ENCODE results near the gene PRR5. TPM values are rescaled to one million over a fixed set of nuclear protein-coding genes. Genes with fewer than 3 reads are reported as not detected.
"Not testable (repeated sequence)": the region's sequence is repeated elsewhere in the genome, so short reads cannot be mapped to it uniquely, and the experiment has no call there.

The PRR5 gene
- total RNA-seq, 1 donor from 2014 or later = 19.7 TPM

DNA sequence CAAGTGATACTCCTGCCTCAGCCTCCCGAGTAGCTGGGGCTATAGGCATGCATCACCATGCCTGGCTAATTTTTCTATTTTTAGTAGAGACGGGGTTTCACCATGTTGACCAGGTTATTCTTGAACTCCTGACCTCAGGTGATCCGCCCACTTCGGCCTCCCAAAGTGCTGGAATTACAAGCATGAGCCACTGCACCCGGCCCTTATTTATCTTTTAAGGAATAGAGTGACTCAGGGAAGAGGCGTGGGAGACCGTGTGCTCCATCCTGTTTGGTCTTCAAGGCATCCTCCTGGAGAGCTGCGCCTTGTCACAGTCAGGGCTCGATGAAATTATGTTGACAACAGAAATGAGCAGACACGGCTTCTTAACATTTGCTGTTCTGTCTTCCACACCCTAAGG lies 37.7 kb downstream of the PRR5 start:
- not testable (repeated sequence) for H3K4me3 Mint-ChIP-seq

DNA sequence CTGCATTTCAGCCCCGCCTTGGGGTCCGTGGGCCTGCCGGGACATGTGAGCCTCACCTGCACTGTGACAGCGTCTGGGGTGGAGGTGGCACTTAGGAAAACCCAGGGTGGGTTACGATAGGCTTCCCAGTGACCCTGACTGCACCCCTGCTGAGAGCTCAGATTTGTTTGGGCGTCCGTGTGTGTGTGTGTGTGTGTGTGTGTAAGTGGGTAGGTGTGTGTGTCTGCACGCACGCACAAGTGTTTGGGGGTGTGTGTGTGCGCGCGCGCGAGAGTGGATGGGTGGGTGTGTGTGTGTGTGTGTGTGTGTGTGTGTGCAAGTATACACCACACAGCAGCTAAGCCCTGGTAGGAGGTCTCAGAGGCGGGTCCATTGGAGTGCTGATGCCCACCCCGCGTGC lies 38.3 kb downstream of the PRR5 start:
- H3K4me3 Mint-ChIP-seq = no peak overlapping the region
- no peaks in the 10 kb centered on the region for H3K9me3 Mint-ChIP-seq
- DNase-seq (ENCODE audit: low spot score) = no peak
- H3K27me3 Mint-ChIP-seq (ENCODE audit: insufficient read depth) = no peaks in the 10 kb centered on the region
- no peak overlapping the region for H3K27ac Mint-ChIP-seq
- no peaks in the 10 kb centered on the region for H3K36me3 Mint-ChIP-seq (ENCODE audit: low read depth)
- intact Hi-C loops (cut with micrococcal nuclease) = no loop called here
- no peaks in the 10 kb centered on the region for H3K4me1 Mint-ChIP-seq (ENCODE audit: low read depth)

More for the DNA sequence above, 37.7 kb downstream of the PRR5 start:
- H3K27ac Mint-ChIP-seq; H3K27me3 Mint-ChIP-seq (ENCODE audit: insufficient read depth); H3K4me1 Mint-ChIP-seq (ENCODE audit: low read depth); H3K36me3 Mint-ChIP-seq (ENCODE audit: low read depth); H3K9me3 Mint-ChIP-seq; intact Hi-C loops (cut with micrococcal nuclease); DNase-seq (ENCODE audit: low spot score): not testable (repeated sequence)

DNA sequence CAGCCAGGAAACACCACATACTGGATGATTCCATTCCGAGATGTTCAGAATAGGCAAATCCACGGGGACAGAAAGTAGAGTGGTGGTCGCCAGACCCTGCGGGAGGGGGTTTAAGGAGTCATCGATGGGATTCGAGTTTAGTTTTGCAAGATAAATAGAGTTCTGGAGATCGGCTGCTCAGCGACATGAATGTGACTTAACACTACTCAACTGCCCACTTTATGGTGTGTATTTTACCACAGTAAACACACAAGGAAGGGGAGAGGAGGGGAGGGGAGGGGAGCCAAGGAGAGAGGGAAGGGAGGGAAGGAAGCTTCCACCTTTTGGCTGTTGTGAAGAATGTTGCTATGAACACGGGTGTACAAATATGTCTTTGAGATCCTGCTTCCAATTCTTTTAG lies 39.9 kb downstream of the PRR5 start:
- H3K36me3 Mint-ChIP-seq (ENCODE audit: low read depth) = no peaks in the 10 kb centered on the region
- H3K4me1 Mint-ChIP-seq (ENCODE audit: low read depth) = no peaks in the 10 kb centered on the region
- H3K9me3 Mint-ChIP-seq = no peaks in the 10 kb centered on the region
- H3K27me3 Mint-ChIP-seq (ENCODE audit: insufficient read depth) = peaks cover 4% of the 10 kb centered on the region
- no peak overlapping the region for H3K4me3 Mint-ChIP-seq
- intact Hi-C loops (cut with micrococcal nuclease) = no loop called here
- no peak for DNase-seq (ENCODE audit: low spot score)
- H3K27ac Mint-ChIP-seq = no peak overlapping the region

DNA sequence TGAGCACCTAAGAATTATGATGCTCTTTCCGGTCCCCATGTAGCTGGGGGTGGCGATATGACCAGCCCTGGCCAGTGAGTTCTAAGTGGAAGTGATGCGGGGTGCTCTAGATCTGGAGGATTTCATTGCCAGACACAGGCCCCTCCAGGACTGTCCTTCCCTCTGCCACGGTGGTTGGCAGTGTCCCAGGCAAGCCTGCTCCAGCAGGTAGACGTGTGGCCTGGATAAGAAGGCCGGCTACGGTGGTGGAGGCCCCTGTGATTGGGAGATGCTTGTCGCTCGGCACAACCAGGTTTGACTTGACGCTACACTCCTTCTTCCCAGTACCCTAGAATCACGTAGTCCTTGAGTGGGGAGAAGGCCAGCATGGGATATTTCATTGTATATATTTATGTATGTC lies 41.2 kb downstream of the PRR5 start:
- Mint-ChIP-seq H3K27me3 (ENCODE audit: insufficient read depth) (peaks cover 4% of the 10 kb centered on the region), H3K36me3 (ENCODE audit: low read depth) (no peaks in the 10 kb centered on the region), H3K9me3 (no peaks in the 10 kb centered on the region), H3K27ac (no peak overlapping the region), H3K4me3 (no peak overlapping the region), H3K4me1 (ENCODE audit: low read depth) (no peaks in the 10 kb centered on the region)
- intact Hi-C loops (cut with micrococcal nuclease) = no loop called here
- no peak for DNase-seq (ENCODE audit: low spot score)

DNA sequence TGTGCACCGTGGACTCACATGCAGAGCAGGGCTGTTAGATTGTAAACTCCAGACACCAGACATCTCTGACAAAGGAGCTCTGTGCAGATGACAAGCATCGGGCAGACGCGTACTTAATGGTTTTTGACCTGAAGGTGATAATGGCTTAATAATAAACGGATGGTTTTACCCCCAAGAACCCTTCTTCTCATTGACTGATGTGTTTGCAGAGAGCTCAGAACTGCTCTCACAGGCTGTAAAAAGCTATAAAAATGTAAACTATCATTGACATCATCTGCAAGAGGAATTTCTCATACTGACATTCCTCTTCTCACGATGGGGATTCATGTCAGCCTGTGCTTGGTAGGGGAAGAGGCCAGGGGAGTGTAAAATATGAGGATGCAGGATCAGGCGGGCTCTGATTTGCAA lies 41.8 kb downstream of the PRR5 start:
- Mint-ChIP-seq H3K27ac (no peak overlapping the region), H3K9me3 (no peaks in the 10 kb centered on the region), H3K4me1 (ENCODE audit: low read depth) (no peaks in the 10 kb centered on the region), H3K27me3 (ENCODE audit: insufficient read depth) (peaks cover 8% of the 10 kb centered on the region), H3K4me3 (no peak overlapping the region), H3K36me3 (ENCODE audit: low read depth) (no peaks in the 10 kb centered on the region)
- DNase-seq (ENCODE audit: low spot score) = no peak
- intact Hi-C loops (cut with micrococcal nuclease) = no loop called here

DNA sequence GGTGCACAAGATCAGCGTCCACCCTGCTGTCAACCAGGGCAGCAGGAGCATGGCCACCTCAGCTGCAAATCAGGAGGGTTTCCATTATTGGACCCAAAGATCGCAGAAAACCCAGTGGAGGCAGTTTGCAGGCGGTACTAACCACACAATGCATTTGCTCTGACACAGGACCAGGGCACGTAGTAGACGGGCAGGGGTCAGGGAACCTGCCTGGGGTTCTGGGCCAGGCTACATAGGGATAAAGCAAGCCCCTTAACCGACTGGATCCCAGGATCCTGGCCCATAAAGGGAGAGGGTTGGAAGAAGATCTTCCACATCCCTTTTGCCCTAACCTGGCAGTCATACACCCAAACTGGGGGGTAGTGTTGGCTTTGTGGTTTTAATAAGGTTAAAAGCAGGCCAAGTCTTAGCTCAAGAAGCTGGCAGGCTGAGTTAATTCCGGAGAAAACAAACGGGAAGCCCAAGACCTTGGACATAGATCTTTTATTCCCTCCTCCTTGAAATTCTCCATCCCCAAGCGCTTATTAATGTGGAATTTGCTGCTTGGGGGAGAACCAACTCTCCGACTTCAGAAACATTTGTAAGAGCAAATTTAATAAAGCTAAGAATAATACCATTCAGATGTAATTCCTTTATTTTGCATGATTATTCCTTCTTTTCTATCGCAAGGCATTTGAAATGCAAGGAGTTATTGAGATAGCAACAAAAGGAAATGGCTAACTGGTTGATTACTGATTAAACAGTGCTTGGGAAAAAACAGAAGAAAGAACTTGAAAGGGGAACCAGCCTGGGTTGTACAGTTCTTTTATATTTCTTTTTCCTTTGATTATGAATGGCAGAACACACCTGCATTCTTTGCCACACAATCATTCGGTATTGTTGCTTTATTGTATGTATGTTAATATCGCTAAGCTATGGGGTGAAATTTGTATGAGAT lies 44.1 kb downstream of the PRR5 start:
- intact Hi-C loops (cut with micrococcal nuclease) = no loop called here
- H3K4me1 Mint-ChIP-seq (ENCODE audit: low read depth) = no peaks in the 10 kb centered on the region
- no peak overlapping the region for H3K4me3 Mint-ChIP-seq
- H3K9me3 Mint-ChIP-seq = no peaks in the 10 kb centered on the region
- DNase-seq (ENCODE audit: low spot score) = no peak
- H3K27me3 Mint-ChIP-seq (ENCODE audit: insufficient read depth) = peaks cover 17% of the 10 kb centered on the region
- H3K36me3 Mint-ChIP-seq (ENCODE audit: low read depth) = no peaks in the 10 kb centered on the region
- H3K27ac Mint-ChIP-seq = no peak overlapping the region

DNA sequence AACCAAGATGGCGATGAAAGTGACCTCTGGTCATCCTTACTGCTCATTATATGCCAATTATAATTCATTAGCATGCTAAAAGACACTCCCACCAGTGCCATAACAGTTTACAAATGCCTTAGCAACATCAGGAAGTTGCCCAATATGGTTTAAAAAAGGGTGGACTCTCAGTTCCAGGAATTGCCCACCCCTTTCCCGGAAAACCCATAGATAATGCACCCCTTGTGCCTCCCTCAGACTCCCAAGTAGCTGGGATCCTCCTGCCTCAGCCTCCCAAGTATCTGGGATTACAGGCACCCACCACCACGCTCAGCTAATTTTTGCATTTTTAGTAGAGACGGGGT lies 45.8 kb downstream of the PRR5 start:
- peaks cover 28% of the 10 kb centered on the region for H3K27me3 Mint-ChIP-seq (ENCODE audit: insufficient read depth)
- H3K9me3 Mint-ChIP-seq; H3K4me1 Mint-ChIP-seq (ENCODE audit: low read depth); intact Hi-C loops (cut with micrococcal nuclease); DNase-seq (ENCODE audit: low spot score); H3K4me3 Mint-ChIP-seq; H3K27ac Mint-ChIP-seq; H3K36me3 Mint-ChIP-seq (ENCODE audit: low read depth): not testable (repeated sequence)

DNA sequence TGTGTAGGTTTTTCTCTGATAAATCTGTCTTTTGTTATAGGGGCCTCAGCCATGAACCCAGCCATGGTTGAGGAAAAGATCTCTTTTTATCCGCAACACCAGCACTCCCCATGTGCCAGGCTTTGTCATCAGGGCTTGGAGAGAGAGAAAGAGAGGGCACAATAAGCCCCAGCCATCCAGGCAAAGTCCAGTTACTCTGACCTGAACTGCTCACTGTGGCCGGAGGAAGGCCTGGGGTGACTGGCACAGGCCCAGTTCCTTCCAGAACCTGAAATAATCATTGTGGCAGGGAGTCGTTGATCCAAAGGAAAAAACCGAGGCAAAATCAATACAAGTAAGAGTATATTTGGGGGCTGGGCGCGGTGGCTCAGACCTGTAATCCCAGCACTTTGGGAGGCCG lies 46.5 kb downstream of the PRR5 start:
- Mint-ChIP-seq H3K4me3 (no peak overlapping the region), H3K9me3 (no peaks in the 10 kb centered on the region), H3K4me1 (ENCODE audit: low read depth) (no peaks in the 10 kb centered on the region), H3K36me3 (ENCODE audit: low read depth) (no peaks in the 10 kb centered on the region), H3K27me3 (ENCODE audit: insufficient read depth) (peaks cover 36% of the 10 kb centered on the region), H3K27ac (no peak overlapping the region)
- no peak for DNase-seq (ENCODE audit: low spot score)
- intact Hi-C loops (cut with micrococcal nuclease) = no loop called here

DNA sequence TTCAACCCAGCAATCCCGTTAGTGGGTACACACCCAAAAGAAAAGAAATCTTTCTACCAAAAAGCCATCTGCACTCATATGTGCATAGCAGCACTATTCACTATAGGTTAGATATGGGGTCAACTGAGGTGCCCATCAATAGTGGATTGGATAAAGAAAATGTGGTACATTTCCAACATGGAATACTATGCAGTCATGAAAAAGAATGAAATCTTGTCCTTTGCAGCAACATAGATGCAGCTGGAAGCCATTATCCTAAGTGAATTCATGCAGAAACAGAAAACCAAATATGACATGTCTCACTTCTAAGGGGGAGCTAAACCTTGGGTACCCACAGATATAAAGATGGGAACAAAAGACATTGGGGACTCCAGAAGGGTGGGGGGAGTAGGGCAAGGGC lies 48.5 kb downstream of the PRR5 start:
- H3K4me1 Mint-ChIP-seq (ENCODE audit: low read depth) = no peaks in the 10 kb centered on the region
- H3K9me3 Mint-ChIP-seq = no peaks in the 10 kb centered on the region
- intact Hi-C loops (cut with micrococcal nuclease) = no loop called here
- DNase-seq (ENCODE audit: low spot score) = no peak
- H3K27ac Mint-ChIP-seq = no peak overlapping the region
- no peaks in the 10 kb centered on the region for H3K36me3 Mint-ChIP-seq (ENCODE audit: low read depth)
- peaks cover 55% of the 10 kb centered on the region for H3K27me3 Mint-ChIP-seq (ENCODE audit: insufficient read depth)
- no peak overlapping the region for H3K4me3 Mint-ChIP-seq

DNA sequence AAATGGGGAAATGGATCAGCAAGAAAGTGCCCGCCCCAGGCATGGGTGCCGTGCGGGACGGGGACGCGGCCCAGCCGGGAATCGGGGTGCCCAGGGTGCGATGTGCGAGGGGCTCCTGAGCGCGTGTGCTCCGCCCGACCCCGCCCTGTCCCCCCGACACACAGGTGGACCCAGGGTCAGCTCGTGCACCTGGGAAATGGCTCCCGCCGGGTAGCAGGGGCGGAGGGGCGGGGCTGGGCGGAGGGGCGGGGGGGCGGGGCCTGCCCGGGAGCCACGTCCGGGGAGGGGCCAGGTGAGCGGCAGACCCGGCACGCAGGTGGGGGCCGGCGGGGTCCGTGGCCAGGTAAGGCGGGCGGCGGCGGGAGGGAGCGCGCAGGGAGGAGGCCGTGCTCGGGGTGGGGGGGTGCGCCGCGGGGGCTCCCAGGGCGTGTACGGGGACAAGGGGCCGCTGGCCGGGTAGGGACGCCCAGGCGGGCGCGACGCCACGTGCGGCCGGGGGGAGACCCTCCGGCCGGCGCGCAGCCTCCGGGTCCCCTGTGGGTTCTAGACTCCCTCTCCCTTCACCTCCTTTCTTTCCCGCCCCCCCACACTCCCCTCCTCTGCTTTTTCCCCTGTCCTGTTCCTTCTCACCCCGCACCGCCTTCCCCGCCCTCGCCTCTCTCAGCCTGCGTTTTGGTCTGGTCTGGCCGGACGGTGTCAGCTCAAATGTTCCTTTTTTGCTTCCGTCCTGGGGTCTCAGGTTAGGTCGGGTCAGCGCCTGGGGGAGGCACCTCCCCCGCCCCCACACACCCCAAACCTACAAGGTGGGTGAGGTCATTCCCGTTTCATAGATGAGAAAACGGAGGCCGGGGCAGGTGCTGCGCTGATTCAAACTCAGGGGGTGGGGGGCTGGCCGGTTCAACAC lies 50.5 kb downstream of the PRR5 start, which contains the start of gene ARHGAP8:
Gene ARHGAP8, plus strand, starts transcription at position 291 of the 904 bp plus-strand sequence. CDS start 33,953 bp downstream, outside the sequence.
- Mint-ChIP-seq H3K27me3 (ENCODE audit: insufficient read depth) (peaks cover 56% of the 10 kb centered on the region), H3K27ac (no peak within 1 kb of the TSS), H3K4me1 (ENCODE audit: low read depth) (no peaks in the 10 kb centered on the region), H3K9me3 (no peaks in the 10 kb centered on the region), H3K4me3 (no peak within 1 kb of the TSS), H3K36me3 (ENCODE audit: low read depth) (no peaks in the 10 kb centered on the region)
- intact Hi-C loops (cut with micrococcal nuclease) = no loop called here
- DNase-seq (ENCODE audit: low spot score) = no peak

DNA sequence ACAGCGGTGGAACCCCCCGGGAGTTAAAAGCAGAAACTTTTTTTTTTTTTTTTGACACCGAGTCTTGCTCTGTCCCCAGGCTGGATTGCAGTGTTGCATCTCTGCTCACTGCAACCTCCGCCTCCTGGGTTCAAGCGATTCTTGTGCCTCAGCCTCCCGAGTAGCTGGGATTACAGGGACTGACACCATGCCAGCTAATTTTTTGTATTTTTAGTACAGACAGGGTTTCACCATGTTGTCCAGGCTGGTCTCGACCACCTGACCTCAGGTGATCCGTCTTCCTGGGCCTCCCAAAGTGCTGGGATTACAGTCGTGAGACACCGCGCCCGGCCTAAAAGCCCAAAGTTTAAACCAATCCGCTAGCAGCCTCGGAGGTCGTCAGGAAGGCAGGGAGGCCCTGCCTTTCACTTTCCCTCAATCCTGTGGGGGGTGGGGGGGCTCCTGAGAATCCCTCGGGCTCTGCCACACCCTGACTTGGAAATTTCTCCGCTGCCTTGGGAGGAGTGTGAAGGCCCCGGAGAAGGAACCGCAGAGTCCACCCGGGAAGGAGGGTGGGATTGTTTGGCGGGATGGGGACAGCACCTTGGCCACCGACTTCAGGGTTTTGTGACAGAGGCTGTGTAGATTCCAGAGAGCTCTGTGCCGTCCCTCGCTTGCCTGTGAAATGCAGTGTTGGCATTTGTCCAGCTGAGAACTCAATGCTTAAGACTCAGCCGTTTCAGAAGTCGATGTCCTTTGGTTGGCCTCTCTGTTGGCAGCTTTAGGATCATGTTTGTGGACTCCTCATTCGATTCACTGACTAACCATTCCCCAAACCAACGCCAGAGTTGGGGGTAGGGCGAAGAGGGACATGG lies 51.4 kb downstream of the PRR5 start:
- H3K9me3 Mint-ChIP-seq = no peaks in the 10 kb centered on the region
- peaks cover 54% of the 10 kb centered on the region for H3K27me3 Mint-ChIP-seq (ENCODE audit: insufficient read depth)
- no peak for DNase-seq (ENCODE audit: low spot score)

DNA sequence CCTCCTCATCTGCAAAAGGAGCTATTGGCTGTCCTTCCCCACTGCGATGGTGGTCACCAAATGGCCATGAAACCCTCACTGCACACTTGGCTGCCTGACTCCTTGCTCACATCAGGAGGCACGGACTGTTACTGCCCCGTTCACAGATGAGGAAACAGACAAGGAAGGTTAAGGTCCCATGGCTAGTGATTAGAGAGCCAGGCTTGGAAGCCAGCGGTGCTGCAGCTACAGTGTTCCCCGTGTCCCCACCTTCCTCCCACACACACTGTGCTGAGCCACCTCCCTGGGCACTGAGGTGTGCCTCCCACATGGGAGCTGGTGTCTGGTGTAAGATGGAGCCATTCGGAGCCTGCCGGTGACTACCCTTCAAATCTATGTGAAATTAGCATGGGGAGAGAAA lies 53.0 kb downstream of the PRR5 start:
- Mint-ChIP-seq H3K4me1 (ENCODE audit: low read depth) (no peaks in the 10 kb centered on the region), H3K36me3 (ENCODE audit: low read depth) (no peaks in the 10 kb centered on the region), H3K27me3 (ENCODE audit: insufficient read depth) (peaks cover 46% of the 10 kb centered on the region), H3K27ac (no peak overlapping the region), H3K9me3 (no peaks in the 10 kb centered on the region), H3K4me3 (no peak overlapping the region)
- no peak for DNase-seq (ENCODE audit: low spot score)
- intact Hi-C loops (cut with micrococcal nuclease) = no loop called here

More for the DNA sequence above, 51.4 kb downstream of the PRR5 start:
- no peak overlapping the region for H3K27ac Mint-ChIP-seq
- no peak overlapping the region for H3K4me3 Mint-ChIP-seq
- no peaks in the 10 kb centered on the region for H3K4me1 Mint-ChIP-seq (ENCODE audit: low read depth)
- H3K36me3 Mint-ChIP-seq (ENCODE audit: low read depth) = no peaks in the 10 kb centered on the region
- intact Hi-C loops (cut with micrococcal nuclease) = no loop called here
